Measurements from ENCODE around the gene DEPP1.

DEPP1 gene

GRCh38 chr10:44992070-44992731 lies 13.6 kb upstream of the DEPP1 start:
- intact Hi-C loops (cut with DNase I; ENCODE audit: low total_unique reads): no loop called here
- Histone ChIP-seq H3K4me3 (no peak overlapping the region), H3K36me3 (peaks cover 0 to 10% (median 0%) of the 10 kb centered on the region in 3 donors), H3K27me3 (no peaks in the 10 kb centered on the region), H3K9me3 (no peaks in the 10 kb centered on the region), H3K27ac (peak overlapping the region; percentile 90 to 91), H3K4me1 (peaks cover 3 to 80% (median 66%) of the 10 kb centered on the region in 4 donors)
- TF ChIP-seq CTCF (IDR thresholded peaks at IDR 0.05): no peak
- peak; percentile 43 to 74 for DNase-seq

- TF ChIP-seq CTCF (IDR thresholded peaks at IDR 0.05): no peak
- intact Hi-C loops (cut with DNase I; ENCODE audit: low total_unique reads): no loop called here
- H3K27me3 ChIP-seq: no peaks in the 10 kb centered on the region
- H3K27ac ChIP-seq: peak overlapping the region; percentile 90 to 91
- no peaks in the 10 kb centered on the region for H3K9me3 ChIP-seq
- H3K36me3 ChIP-seq: peaks cover 0 to 10% (median 0%) of the 10 kb centered on the region in 3 donors
- H3K4me1 ChIP-seq: peaks cover 0 to 80% (median 65%) of the 10 kb centered on the region in 4 donors
- no peak overlapping the region for H3K4me3 ChIP-seq
- peak; percentile 64 to 78 for DNase-seq
Observed at GRCh38 chr10:44991571-44991970, 13.0 kb upstream of the DEPP1 start.

- H3K36me3 ChIP-seq: peaks cover 0 to 10% (median 0%) of the 10 kb centered on the region in 3 donors
- no peaks in the 10 kb centered on the region for H3K9me3 ChIP-seq
- H3K27me3 ChIP-seq: no peaks in the 10 kb centered on the region
- TF ChIP-seq CTCF (IDR thresholded peaks at IDR 0.05): no peak
- intact Hi-C loops (cut with DNase I; ENCODE audit: low total_unique reads): no loop called here
- H3K4me3 ChIP-seq: no peak overlapping the region
- peak overlapping the region; percentile 90 to 91 for H3K27ac ChIP-seq
- peaks cover 0 to 80% (median 66%) of the 10 kb centered on the region in 4 donors for H3K4me1 ChIP-seq
- DNase-seq: no peak
Observed at GRCh38 chr10:44990965-44991364, 12.4 kb upstream of the DEPP1 start.

GRCh38 chr10:44990302-44990655 lies 11.7 kb upstream of the DEPP1 start:
- peaks cover 0 to 13% (median 0%) of the 10 kb centered on the region in 3 donors for H3K36me3 ChIP-seq
- peaks cover 0 to 80% (median 66%) of the 10 kb centered on the region in 4 donors for H3K4me1 ChIP-seq
- no peaks in the 10 kb centered on the region for H3K27me3 ChIP-seq
- no peak for TF ChIP-seq CTCF (IDR thresholded peaks at IDR 0.05)
- no peak overlapping the region for H3K4me3 ChIP-seq
- H3K27ac ChIP-seq: peak overlapping the region; percentile 12 to 91
- no peaks in the 10 kb centered on the region for H3K9me3 ChIP-seq
- DNase-seq: no peak
- intact Hi-C loops (cut with DNase I; ENCODE audit: low total_unique reads): no loop called here

GRCh38 chr10:44989597-44990301 lies 11.1 kb upstream of the DEPP1 start:
- Histone ChIP-seq H3K27me3 (no peaks in the 10 kb centered on the region), H3K27ac (peak overlapping the region; percentile 12 to 91), H3K4me3 (no peak overlapping the region), H3K36me3 (peaks cover 0 to 18% (median 2%) of the 10 kb centered on the region in 3 donors), H3K9me3 (no peaks in the 10 kb centered on the region), H3K4me1 (peaks cover 0 to 80% (median 66%) of the 10 kb centered on the region in 4 donors)
- TF ChIP-seq CTCF (IDR thresholded peaks at IDR 0.05): no peak
- DNase-seq: peak in 1 of 2 donors; percentile 16
- intact Hi-C loops (cut with DNase I; ENCODE audit: low total_unique reads): no loop called here

Data from tibial artery (tissue), 4 donors.